CD14-positive monocyte (primary cell): ENCODE results near the gene LRBA. TPM values are rescaled to one million over a fixed set of nuclear protein-coding genes. Genes with fewer than 3 reads are reported as not detected.
A peak's percentile ranks its signal among the peaks of the same experiment; 100 is the strongest.

ENCODE experiments used
- DNase-seq, 3 donors: peaks; one replicate each; pipeline ENCODE4 v3.0.0-alpha.2; 2011 to 2022
- H2AFZ ChIP-seq: 2 replicates; pipeline ENCODE4 v1.6.0; 2012; ENCODE audit warnings: mild to moderate bottlenecking, low read depth, low read length, inconsistent platforms; ENCODE audit not compliant: insufficient read depth, poor library complexity, severe bottlenecking
- H3K27ac ChIP-seq, 2 donors: 1 replicate in 1 of 2; 2 replicates in 1 of 2; pipeline ENCODE4 v1.5.1; 2012 to 2013; ENCODE audit warnings: low read length in 2 of 2, control low read depth in 1 of 2, inconsistent platforms in 1 of 2, low read depth in 1 of 2, mild to moderate bottlenecking in 1 of 2
- H3K27me3 ChIP-seq, 2 donors: one replicate each; pipeline versions ENCODE4 v1.6.0 to v1.6.1; 2011 to 2013; ENCODE audit warnings: low read length in 2 of 2; ENCODE audit not compliant: control insufficient read depth in 2 of 2, insufficient read depth in 2 of 2
- H3K36me3 ChIP-seq, 2 donors: replicated peaks in 1 of 2; 1 replicate in 1 of 2; 2 replicates in 1 of 2; pipeline versions ENCODE4 v1.5.1 to v1.6.1; 2012 to 2013; ENCODE audit warnings: low read length in 2 of 2, control low read depth in 1 of 2, inconsistent platforms in 1 of 2, mild to moderate bottlenecking in 1 of 2; ENCODE audit not compliant: insufficient read depth in 2 of 2, control insufficient read depth in 1 of 2
- H3K4me1 ChIP-seq, 2 donors: 1 replicate in 1 of 2; 2 replicates in 1 of 2; pipeline versions ENCODE4 v1.5.1 to v1.6.1; 2012 to 2013; ENCODE audit warnings: low read length in 2 of 2, control low read depth in 1 of 2, inconsistent platforms in 1 of 2, mild to moderate bottlenecking in 1 of 2, moderate library complexity in 1 of 2; ENCODE audit not compliant: insufficient read depth in 2 of 2, control insufficient read depth in 1 of 2
- H3K4me2 ChIP-seq: replicated peaks from 2 replicates; pipeline ENCODE3; 2012; ENCODE audit warnings: low read length, moderate library complexity, mild to moderate bottlenecking; ENCODE audit not compliant: poor library complexity, severe bottlenecking; ENCODE audit errors: extremely low read depth
- H3K4me3 ChIP-seq, 3 experiments: fragments of 200-600 bp in 1 of 3; sonication (generic) in 1 of 3; replicated peaks in 1 of 3; 1 replicate in 2 of 3; 2 replicates in 1 of 3; pipeline ENCODE4 v1.5.1; 2011 to 2013; ENCODE audit warnings: low read length in 3 of 3, mild to moderate bottlenecking in 3 of 3, control low read depth in 2 of 3, low read depth in 2 of 3, inconsistent platforms in 1 of 3, moderate library complexity in 1 of 3
- H3K79me2 ChIP-seq: 2 replicates; pipeline ENCODE4 v1.6.0; 2012; ENCODE audit warnings: mild to moderate bottlenecking, control low read depth, inconsistent platforms, low read length, moderate library complexity; ENCODE audit not compliant: insufficient read depth
- H3K9ac ChIP-seq: 2 replicates; pipeline ENCODE4 v1.6.0; 2017; ENCODE audit warnings: low read length, mild to moderate bottlenecking; ENCODE audit not compliant: insufficient read depth, poor library complexity, severe bottlenecking
- H3K9me3 ChIP-seq, 2 donors: replicated peaks in 1 of 2; 1 replicate in 1 of 2; 2 replicates in 1 of 2; pipeline versions ENCODE4 v1.5.1 to v1.6.1; 2012 to 2013; ENCODE audit warnings: low read length in 2 of 2, control low read depth in 1 of 2; ENCODE audit not compliant: control insufficient read depth in 1 of 2, insufficient read depth in 1 of 2
- H4K20me1 ChIP-seq: 2 replicates; pipeline ENCODE4 v1.6.0; 2012; ENCODE audit warnings: mild to moderate bottlenecking, low read length, control low read depth, moderate library complexity; ENCODE audit not compliant: insufficient read depth
- H3K27ac Mint-ChIP-seq, 7 donors: one replicate each; pipeline ENCODE4 v1.8.0; 2020; ENCODE audit warnings: mild to moderate bottlenecking in 7 of 7, mixed read lengths in 7 of 7, moderate library complexity in 6 of 7, inconsistent platforms in 2 of 7
- H3K27me3 Mint-ChIP-seq, 3 donors: one replicate each; pipeline ENCODE4 v1.8.0; 2021 to 2022; ENCODE audit warnings: low read depth in 3 of 3, mild to moderate bottlenecking in 3 of 3, mixed read lengths in 3 of 3, moderate library complexity in 3 of 3, inconsistent platforms in 1 of 3
- H3K36me3 Mint-ChIP-seq, 2 donors: one replicate each; pipeline ENCODE4 v1.8.0; 2020; ENCODE audit warnings: mixed read lengths in 2 of 2, inconsistent platforms in 1 of 2, mild to moderate bottlenecking in 1 of 2
- H3K4me1 Mint-ChIP-seq: one replicate; pipeline ENCODE4 v1.8.0; 2020; ENCODE audit warnings: mild to moderate bottlenecking, mixed read lengths
- H3K4me3 Mint-ChIP-seq, 2 donors: one replicate each; pipeline ENCODE4 v1.8.0; 2020; ENCODE audit warnings: mild to moderate bottlenecking in 2 of 2, mixed read lengths in 2 of 2, moderate library complexity in 1 of 2
- H3K9me3 Mint-ChIP-seq, 7 donors: one replicate each; pipeline ENCODE4 v1.8.0; 2020 to 2022; ENCODE audit warnings: mixed read lengths in 7 of 7, mild to moderate bottlenecking in 6 of 7, moderate library complexity in 6 of 7, inconsistent platforms in 2 of 7
- WGBS: methylation state at CpG from one replicate; pipeline ENCODE4 v1.1.5; 2013; ENCODE audit warnings: missing lambda C conversion rate; ENCODE audit not compliant: insufficient coverage; 5-methylcytosine and 5-hydroxymethylcytosine counted together
- intact Hi-C, 2 donors: fragments of 100-400 bp; cut with micrococcal nuclease; formaldehyde crosslinking; loops; one replicate each; pipeline versions ENCODE4 v1.15.0 to v1.15.1; 2023
- polyA plus RNA-seq, 3 donors: library from polyadenylated mRNA; depleted of rRNA in 1 of 3; unstranded in 2 of 3; stranded (reverse) in 1 of 3; fragments of 300-500 nt in 2 of 3; fragments of >200 nt in 1 of 3; fragmentation: Illumina TruSeq in 2 of 3; gene quantifications; 1 replicate in 2 of 3; 2 replicates in 1 of 3; pipeline ENCODE4 v1.2.3, GENCODE V29; 2012 to 2021
- TF ChIP-seq, protein P1 (sequence below): fragments of 200-600 bp; IDR thresholded peaks from one replicate; pipeline ENCODE4 v1.8.0; 2022; ENCODE audit warnings: antibody characterized with exemption, mild to moderate bottlenecking

LRBA gene
- polyA plus RNA-seq, 3 donors: 1.5 to 5.5 (median 4.4) TPM

DNA sequence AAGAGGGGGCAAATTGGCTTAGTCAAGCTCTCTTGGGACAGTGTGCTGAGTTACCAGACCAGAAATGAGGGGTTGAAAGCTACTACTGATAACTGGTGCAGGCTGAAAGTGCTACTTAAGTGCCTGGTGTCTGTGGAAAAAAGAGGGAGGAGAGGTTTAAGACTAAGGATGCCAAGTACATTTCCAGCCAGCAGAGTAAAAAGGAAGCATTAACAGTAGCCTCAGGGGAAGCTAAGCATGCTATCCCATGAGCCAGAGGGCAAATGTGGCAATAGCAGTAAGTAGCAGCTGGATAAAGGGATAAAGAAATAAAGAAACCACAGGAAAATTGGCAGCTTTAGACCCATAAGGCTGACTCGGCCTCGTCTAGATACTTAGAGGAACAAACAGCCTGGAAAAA lies 629.5 kb downstream of the LRBA start:
- H2AFZ ChIP-seq: no peak overlapping the region
- no peaks in the 10 kb centered on the region for H3K36me3 ChIP-seq
- peaks cover 8% of the 10 kb centered on the region for H3K4me1 Mint-ChIP-seq
- no peak overlapping the region for H3K4me3 ChIP-seq
- H4K20me1 ChIP-seq: no peaks in the 10 kb centered on the region
- WGBS: 42% methylated on average over 2 of the region's 2 CpGs
- no peaks in the 10 kb centered on the region for H3K79me2 ChIP-seq
- H3K9me3 ChIP-seq: no peaks in the 10 kb centered on the region
- H3K4me1 ChIP-seq: peaks cover 6 to 7% of the 10 kb centered on the region in 2 donors
- TF ChIP-seq, protein P1, sequence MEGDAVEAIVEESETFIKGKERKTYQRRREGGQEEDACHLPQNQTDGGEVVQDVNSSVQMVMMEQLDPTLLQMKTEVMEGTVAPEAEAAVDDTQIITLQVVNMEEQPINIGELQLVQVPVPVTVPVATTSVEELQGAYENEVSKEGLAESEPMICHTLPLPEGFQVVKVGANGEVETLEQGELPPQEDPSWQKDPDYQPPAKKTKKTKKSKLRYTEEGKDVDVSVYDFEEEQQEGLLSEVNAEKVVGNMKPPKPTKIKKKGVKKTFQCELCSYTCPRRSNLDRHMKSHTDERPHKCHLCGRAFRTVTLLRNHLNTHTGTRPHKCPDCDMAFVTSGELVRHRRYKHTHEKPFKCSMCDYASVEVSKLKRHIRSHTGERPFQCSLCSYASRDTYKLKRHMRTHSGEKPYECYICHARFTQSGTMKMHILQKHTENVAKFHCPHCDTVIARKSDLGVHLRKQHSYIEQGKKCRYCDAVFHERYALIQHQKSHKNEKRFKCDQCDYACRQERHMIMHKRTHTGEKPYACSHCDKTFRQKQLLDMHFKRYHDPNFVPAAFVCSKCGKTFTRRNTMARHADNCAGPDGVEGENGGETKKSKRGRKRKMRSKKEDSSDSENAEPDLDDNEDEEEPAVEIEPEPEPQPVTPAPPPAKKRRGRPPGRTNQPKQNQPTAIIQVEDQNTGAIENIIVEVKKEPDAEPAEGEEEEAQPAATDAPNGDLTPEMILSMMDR: no peak
- H3K9ac ChIP-seq: no peak overlapping the region
- H3K4me2 ChIP-seq: no peak overlapping the region
- peaks cover 0 to 5% (median 0%) of the 10 kb centered on the region in 7 donors for H3K9me3 Mint-ChIP-seq
- no peak overlapping the region for H3K27ac ChIP-seq
- no peaks in the 10 kb centered on the region for H3K36me3 Mint-ChIP-seq
- no peaks in the 10 kb centered on the region for H3K27me3 ChIP-seq
- H3K27ac Mint-ChIP-seq: peak overlapping the region in 2 of 7 donors; percentile 6 to 66
- H3K27me3 Mint-ChIP-seq: no peaks in the 10 kb centered on the region
- DNase-seq: no peak
- H3K4me3 Mint-ChIP-seq: no peak overlapping the region
- intact Hi-C loops: no loop called here

DNA sequence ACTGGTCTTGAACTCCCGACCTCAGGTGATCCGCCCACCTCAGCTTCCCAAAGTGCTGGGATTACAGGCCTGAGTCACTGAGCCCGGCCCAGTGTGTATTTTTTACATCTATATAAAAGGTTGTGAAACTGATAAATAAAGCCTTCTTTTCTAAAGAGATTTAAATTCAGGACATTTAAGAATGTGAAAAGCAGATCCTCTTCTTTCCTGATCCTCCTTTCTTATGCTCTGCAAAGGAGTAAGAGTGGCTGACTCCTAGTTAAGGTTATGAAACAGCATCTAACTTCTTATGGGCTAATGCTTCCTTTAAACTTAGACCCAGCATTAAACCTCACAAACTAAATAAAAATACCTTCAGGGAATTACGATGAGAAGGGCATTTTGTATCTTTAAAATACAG lies 630.8 kb downstream of the LRBA start:
- DNase-seq: no peak
- Histone ChIP-seq H4K20me1 (no peaks in the 10 kb centered on the region), H3K27ac (no peak overlapping the region), H3K4me2 (no peak overlapping the region), H3K79me2 (no peaks in the 10 kb centered on the region), H3K4me3 (no peak overlapping the region), H3K9me3 (no peaks in the 10 kb centered on the region), H3K27me3 (no peaks in the 10 kb centered on the region), H3K9ac (no peak overlapping the region), H3K4me1 (peaks cover 6 to 7% of the 10 kb centered on the region in 2 donors), H2AFZ (no peak overlapping the region), H3K36me3 (no peaks in the 10 kb centered on the region)
- WGBS: no CpG with 5 or more reads among the region's 4 CpGs
- peaks cover 8% of the 10 kb centered on the region for H3K4me1 Mint-ChIP-seq
- H3K36me3 Mint-ChIP-seq: no peaks in the 10 kb centered on the region
- no peaks in the 10 kb centered on the region for H3K27me3 Mint-ChIP-seq
- no peak overlapping the region for H3K4me3 Mint-ChIP-seq
- no peak overlapping the region for H3K27ac Mint-ChIP-seq
- intact Hi-C loops: no loop called here
- peaks cover 0 to 5% (median 0%) of the 10 kb centered on the region in 7 donors for H3K9me3 Mint-ChIP-seq
- TF ChIP-seq, protein P1: no peak
